HG03103 (cell line): ENCODE data around the gene AGPS.
"Not testable (repeated sequence)": the region's sequence is repeated elsewhere in the genome, so short reads cannot be mapped to it uniquely, and the experiment has no call there.

Experiments used
- ATAC-seq: cut with Tn5 transposase; IDR thresholded peaks from one replicate; pipeline ENCODE4 v1.9.1; 2021; ENCODE audit warnings: low read depth; ENCODE audit not compliant: unreplicated experiment

AGPS gene

GRCh38 chr2:177465400-177466138 is 73.0 kb downstream of the AGPS start:
- ATAC-seq = no peak

GRCh38 chr2:177466337-177467195 is 74.0 kb downstream of the AGPS start:
- ATAC-seq = no peak

DNA sequence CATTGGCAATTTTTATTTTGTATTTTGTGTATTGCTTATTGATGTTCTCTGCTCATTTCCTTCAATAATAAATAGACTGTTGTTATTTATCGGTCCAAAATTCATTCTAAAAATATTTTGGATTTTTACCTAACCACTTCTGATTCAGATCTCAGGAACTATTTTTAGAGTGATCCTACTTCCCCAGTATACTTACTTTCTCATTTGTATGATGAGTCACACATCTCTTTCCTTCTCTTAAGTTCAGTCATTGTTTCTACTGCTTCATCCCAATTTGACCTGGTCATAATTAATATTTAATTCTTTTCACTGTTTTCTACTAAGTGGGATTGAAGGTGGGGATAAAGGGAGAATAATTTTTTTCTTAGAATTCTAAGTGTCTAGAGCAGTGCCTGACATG is 75.1 kb downstream of the AGPS start:
- ATAC-seq = no peak

DNA sequence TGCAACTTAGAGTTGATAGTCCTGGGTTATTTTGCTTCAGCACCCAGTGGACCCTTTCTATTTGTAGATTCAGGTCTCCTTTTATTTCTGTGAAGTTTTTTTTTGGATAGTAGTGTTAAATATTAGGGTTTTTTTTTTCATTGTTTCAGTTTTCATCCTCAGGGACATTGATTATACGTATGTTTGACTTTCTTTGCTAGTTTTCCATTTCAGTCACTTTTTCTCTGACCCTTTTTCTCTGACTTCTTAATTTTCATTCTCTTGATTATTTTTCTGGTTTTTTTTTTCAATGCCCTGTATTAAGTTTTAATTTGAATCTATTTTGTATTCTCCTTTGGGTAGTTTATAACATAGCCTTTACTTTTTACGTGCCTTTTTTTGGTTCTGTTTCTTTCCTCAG is 79.4 kb downstream of the AGPS start:
- ATAC-seq = no peak

- no peak for ATAC-seq
Measured at GRCh38 chr2:177474301-177474700, 81.7 kb downstream of the AGPS start.

- no peak for ATAC-seq
Measured at GRCh38 chr2:177474998-177475397, 82.4 kb downstream of the AGPS start.

GRCh38 chr2:177476897-177477296 is 84.3 kb downstream of the AGPS start:
- ATAC-seq = no peak

GRCh38 chr2:177478029-177478428 is 85.5 kb downstream of the AGPS start:
- no peak for ATAC-seq

DNA sequence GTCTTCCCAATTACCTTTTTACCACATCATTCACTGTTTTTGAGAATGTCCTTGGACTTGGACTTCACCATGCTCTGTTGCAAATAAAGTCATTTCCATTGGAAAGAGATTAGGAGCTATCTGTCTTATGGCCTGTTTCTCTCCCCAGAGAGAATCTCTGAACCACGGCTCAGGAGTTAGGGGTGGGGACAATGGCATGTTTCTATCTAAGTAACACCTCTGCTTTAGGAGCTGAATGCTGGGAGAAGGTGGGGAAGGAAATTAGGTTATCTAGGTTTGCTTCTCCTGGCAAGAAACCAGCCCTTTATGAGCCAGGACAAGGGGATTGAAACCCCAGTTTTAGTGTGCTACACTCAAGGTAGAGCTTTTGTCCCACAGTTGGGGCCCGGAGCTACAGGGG is 86.3 kb downstream of the AGPS start:
- ATAC-seq = no peak

- no peak for ATAC-seq
Measured at GRCh38 chr2:177482195-177482594, 89.6 kb downstream of the AGPS start.

GRCh38 chr2:177483531-177483930 is 91.0 kb downstream of the AGPS start:
- no peak for ATAC-seq

- ATAC-seq = no peak
Measured at GRCh38 chr2:177484180-177484795, 91.7 kb downstream of the AGPS start.

- ATAC-seq = not testable (repeated sequence)
Measured at GRCh38 chr2:177485657-177486056, 93.1 kb downstream of the AGPS start.

DNA sequence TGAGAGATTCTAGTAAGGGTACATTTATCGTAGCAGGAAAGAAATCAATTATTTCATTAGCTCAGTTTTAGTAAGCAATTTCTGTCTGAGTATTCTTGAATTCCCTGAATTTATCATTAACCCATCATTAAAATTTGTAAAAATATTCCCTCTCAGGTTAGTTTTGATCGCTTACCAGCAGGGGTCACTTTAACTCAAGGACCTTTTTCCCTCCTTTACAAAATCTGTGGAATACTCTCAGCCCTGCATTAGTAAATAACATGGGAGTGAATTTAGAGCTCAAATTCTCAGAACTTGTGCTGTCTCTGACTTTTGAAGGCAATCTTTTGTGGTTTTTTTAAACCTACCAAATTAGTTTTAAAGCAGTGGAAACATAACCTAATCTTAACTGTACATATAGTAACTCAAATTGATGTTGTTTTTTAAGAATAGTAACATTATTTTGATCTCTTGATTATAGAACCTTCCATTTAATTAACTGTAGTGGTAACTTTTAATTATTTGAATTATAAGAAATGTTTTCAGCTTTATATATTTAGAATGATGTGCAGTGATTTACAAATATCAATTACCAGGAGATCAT is 97.2 kb downstream of the AGPS start:
- no peak for ATAC-seq

DNA sequence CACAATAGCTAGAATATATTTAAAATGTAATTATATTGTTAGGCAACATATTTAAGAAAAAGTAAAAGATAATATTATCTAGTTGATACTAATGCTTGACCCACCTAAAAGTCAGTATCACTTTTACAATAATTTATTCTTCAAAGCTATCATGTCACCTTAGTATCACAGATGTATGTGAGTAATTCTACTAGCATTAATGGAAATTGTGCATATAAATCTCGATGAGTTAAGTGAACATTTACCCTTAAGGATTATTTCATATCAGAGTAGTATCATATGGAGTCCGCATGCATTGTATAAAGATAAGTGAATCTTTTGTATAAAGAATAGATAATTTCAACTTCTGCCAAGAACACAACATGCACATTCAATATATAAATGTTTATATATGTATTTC is 103.4 kb downstream of the AGPS start:
- no peak for ATAC-seq

GRCh38 chr2:177496921-177497320 is 104.3 kb downstream of the AGPS start:
- ATAC-seq = no peak

DNA sequence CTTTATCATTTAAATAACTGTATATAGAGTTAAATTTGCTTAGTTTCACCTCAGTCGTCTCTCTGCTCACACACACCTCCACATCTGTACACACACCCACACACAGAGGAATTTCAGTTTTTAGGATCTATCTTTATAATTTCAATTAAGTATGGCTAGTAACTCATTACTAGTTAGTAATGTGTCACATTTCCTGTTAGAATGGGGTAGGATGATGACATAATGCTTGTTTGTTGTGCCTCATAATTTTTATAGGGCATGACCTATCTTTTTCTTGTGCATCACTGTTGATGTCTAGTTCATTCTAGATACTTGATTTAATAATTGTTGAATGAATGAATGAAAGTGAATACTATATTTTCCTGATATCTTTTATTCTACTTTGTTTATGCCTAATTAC is 108.6 kb downstream of the AGPS start:
- ATAC-seq = no peak

GRCh38 chr2:177506505-177506904 is 113.9 kb downstream of the AGPS start:
- no peak for ATAC-seq

DNA sequence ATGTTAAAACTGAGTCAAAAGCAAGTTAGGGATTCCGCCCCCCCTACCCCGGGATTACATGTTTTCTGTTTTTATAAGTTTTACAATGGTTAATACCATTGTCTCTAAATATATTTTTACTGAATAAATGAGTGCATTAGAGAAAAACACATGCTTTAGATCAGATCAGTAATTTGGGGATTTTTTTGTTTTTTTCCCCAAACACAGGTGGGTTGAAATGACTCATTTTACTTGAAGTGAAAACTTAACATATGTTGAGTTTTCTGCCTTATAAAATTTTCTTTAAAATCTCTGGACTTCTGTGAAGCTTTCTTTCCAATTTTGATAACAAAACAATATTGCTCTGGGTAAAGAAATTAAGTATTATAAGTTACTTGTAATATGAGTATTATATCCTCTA is 114.4 kb downstream of the AGPS start:
- ATAC-seq = no peak

GRCh38 chr2:177516824-177517544 is 124.4 kb downstream of the AGPS start:
- no peak for ATAC-seq
